Gastrocnemius medialis (tissue), 4 donors: ENCODE measurements around the gene MED27. TPM values are rescaled to one million over a fixed set of nuclear protein-coding genes. Genes with fewer than 3 reads are reported as not detected.

Experiments used
- ATAC-seq, 2 donors: fragments of 150-250 bp; one replicate each; pipeline ENCODE4 v1.9.1; 2016
- DNase-seq, 2 donors: peaks; one replicate each; pipeline ENCODE4 v3.0.0-alpha.2; 2019
- H3K27ac ChIP-seq, 4 donors: fragments of 200-600 bp; sonication (generic); 1 replicate in 1 of 4; 2 replicates in 3 of 4; pipeline ENCODE4 v1.5.1; 2016 to 2018; ENCODE audit warnings: mild to moderate bottlenecking in 2 of 4, moderate library complexity in 1 of 4
- H3K27me3 ChIP-seq, 3 donors: fragments of 200-600 bp; sonication (generic) in 2 of 3; 1 replicate in 1 of 3; 2 replicates in 2 of 3; pipeline versions ENCODE4 v1.5.1 to v1.6.0; 2016 to 2019; ENCODE audit warnings: mild to moderate bottlenecking in 1 of 3, moderate library complexity in 1 of 3
- H3K36me3 ChIP-seq, 2 donors: fragments of 200-600 bp; sonication (generic) in 1 of 2; one replicate each; pipeline ENCODE4 v1.5.1; 2017 to 2018
- H3K4me1 ChIP-seq, 2 donors: fragments of 200-600 bp; sonication (generic) in 1 of 2; one replicate each; pipeline ENCODE4 v1.5.1; 2016 to 2017; ENCODE audit warnings: mild to moderate bottlenecking in 2 of 2
- H3K4me3 ChIP-seq, 4 donors: fragments of 200-600 bp; sonication (generic) in 3 of 4; 1 replicate in 1 of 4; 2 replicates in 3 of 4; pipeline ENCODE4 v1.5.1; 2016 to 2019; ENCODE audit warnings: mild to moderate bottlenecking in 2 of 4
- H3K9me3 ChIP-seq, 3 donors: fragments of 200-600 bp; sonication (generic) in 2 of 3; 1 replicate in 1 of 3; 2 replicates in 2 of 3; pipeline ENCODE4 v1.5.1; 2016 to 2019
- POLR2A ChIP-seq, 2 donors: fragments of 450-650 bp; IDR thresholded peaks; one replicate each; pipeline ENCODE4 v1.6.1; 2017; ENCODE audit warnings: antibody characterized with exemption in 2 of 2, mild to moderate bottlenecking in 2 of 2, moderate library complexity in 2 of 2
- in situ Hi-C, 4 donors: fragments of 200-750 bp; cut with MboI; loops; one replicate each; pipeline versions ENCODE4 v1.15.0 to v1.8.0; 2017; ENCODE audit warnings: low sequenced_read_pairs in 4 of 4
- intact Hi-C: fragments of 100-400 bp; cut with DNase I; formaldehyde crosslinking; loops from one replicate; pipeline ENCODE4 v1.15.1; 2023; ENCODE audit warnings: low total_unique reads
- total RNA-seq, 4 donors: library from RNA; depleted of rRNA; stranded (reverse); fragments of >200 nt; gene quantifications; one replicate each; pipeline versions ENCODE4 v1.1.0 to v1.2.3, GENCODE V29; 2016
- TF ChIP-seq, protein P1 (sequence below), 5 experiments: fragments of 450-650 bp in 3 of 5; fragments of 200-600 bp in 2 of 5; sonication (generic) in 2 of 5; IDR thresholded peaks in 4 of 5; conservative IDR thresholded peaks in 1 of 5; 1 replicate in 4 of 5; 2 replicates in 1 of 5; pipeline ENCODE4 v1.5.1; 2016 to 2019; ENCODE audit warnings: antibody characterized with exemption in 5 of 5, mild to moderate bottlenecking in 3 of 5, moderate library complexity in 3 of 5

MED27 gene
- total RNA-seq, 4 donors from 2014 or later, result 11.6 to 20.3 (median 13.9) TPM

DNA sequence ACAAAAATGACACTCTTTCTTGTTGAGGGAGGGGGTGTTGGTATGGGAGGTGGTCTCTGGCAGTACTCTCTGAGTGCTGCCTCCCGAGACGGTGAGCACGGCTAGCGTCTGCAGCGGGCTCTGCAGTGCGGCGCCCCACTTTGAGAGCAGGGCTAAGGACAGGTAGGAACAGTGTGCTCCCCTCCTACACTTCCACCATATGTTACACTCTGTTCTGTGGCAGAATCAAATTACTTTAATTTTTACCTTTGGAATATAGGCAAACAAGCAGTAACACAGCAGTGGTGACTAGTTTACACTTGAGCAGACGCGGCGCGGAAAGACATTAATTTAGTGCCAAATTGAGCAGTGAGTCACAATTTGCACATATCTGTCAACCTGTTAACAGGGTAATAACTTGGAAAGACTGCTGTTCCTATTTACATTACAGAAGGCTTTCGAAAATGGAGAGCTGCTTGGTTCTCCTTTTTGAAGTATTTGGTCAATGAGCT lies 136.3 kb downstream of the MED27 start:
- Histone ChIP-seq H3K9me3 (no peaks in the 10 kb centered on the region), H3K27ac (no peak overlapping the region), H3K36me3 (no peaks in the 10 kb centered on the region), H3K27me3 (no peaks in the 10 kb centered on the region), H3K4me1 (no peaks in the 10 kb centered on the region), H3K4me3 (no peak overlapping the region)
- ATAC-seq (no peak), DNase-seq (no peak)
- TF ChIP-seq, protein P1, sequence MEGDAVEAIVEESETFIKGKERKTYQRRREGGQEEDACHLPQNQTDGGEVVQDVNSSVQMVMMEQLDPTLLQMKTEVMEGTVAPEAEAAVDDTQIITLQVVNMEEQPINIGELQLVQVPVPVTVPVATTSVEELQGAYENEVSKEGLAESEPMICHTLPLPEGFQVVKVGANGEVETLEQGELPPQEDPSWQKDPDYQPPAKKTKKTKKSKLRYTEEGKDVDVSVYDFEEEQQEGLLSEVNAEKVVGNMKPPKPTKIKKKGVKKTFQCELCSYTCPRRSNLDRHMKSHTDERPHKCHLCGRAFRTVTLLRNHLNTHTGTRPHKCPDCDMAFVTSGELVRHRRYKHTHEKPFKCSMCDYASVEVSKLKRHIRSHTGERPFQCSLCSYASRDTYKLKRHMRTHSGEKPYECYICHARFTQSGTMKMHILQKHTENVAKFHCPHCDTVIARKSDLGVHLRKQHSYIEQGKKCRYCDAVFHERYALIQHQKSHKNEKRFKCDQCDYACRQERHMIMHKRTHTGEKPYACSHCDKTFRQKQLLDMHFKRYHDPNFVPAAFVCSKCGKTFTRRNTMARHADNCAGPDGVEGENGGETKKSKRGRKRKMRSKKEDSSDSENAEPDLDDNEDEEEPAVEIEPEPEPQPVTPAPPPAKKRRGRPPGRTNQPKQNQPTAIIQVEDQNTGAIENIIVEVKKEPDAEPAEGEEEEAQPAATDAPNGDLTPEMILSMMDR (IDR thresholded peaks at IDR 0.05 in 4 of 5, conservative IDR thresholded peaks at IDR 0.05 in 1 of 5), result no peak
- no peak for TF ChIP-seq POLR2A (IDR thresholded peaks at IDR 0.05)
- intact Hi-C loops, result no loop called here
- in situ Hi-C loops, result no loop called here

DNA sequence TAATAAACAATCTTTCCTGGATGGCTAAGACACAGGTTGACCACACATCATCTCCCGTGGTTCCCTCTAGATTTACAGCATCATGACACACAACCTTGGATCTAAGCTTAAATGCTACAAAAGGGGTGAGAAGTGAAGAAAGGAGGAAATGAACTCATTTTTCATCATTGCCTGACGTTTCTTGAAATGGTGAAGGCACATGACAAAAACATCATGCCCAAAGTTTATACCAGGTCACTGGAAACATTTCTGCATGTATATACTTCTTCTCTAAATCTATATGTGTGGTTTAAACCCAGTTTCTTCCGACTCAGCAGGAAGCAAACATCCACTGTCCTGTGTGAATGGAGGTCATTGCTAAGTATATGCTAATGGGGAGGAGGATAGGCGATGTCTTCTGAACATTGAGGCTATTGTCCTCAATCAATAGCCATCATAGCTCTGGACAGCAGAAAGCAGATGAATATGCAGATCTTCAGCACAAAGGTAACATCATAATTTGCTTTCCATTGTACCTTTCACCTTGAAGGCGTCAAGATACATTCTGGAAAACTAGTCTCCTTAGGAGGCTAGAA lies 137.4 kb downstream of the MED27 start:
- ATAC-seq, result no peak
- intact Hi-C loops, result no loop called here
- Histone ChIP-seq H3K27me3 (no peaks in the 10 kb centered on the region), H3K36me3 (no peaks in the 10 kb centered on the region), H3K27ac (no peak overlapping the region), H3K4me1 (no peaks in the 10 kb centered on the region), H3K9me3 (no peaks in the 10 kb centered on the region), H3K4me3 (no peak overlapping the region)
- in situ Hi-C loops, result no loop called here
- no peak for TF ChIP-seq POLR2A (IDR thresholded peaks at IDR 0.05)
- TF ChIP-seq, protein P1 (IDR thresholded peaks at IDR 0.05 in 4 of 5, conservative IDR thresholded peaks at IDR 0.05 in 1 of 5), result no peak
- DNase-seq, result no peak

DNA sequence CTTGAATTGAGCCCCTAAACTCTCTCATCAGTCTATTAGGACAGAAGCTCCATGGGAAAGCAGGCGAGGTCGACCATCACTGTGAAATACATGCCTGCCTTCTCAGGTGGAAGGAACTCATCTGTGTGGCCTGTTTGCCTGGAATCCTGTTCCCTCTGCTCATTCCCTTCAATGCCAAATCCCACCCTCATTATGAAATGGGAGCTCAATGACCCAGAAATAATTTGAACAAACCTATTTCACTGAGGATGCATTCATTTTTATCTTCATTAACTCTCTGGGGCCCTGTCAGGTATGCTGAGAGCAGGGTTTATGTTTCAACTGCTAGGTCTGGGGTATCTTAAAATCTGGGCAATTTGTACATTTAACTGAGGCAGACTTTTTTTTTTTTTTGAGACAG lies 142.2 kb downstream of the MED27 start:
- Histone ChIP-seq H3K27ac (no peak overlapping the region), H3K27me3 (no peaks in the 10 kb centered on the region), H3K9me3 (no peaks in the 10 kb centered on the region), H3K4me3 (no peak overlapping the region), H3K36me3 (no peaks in the 10 kb centered on the region), H3K4me1 (no peaks in the 10 kb centered on the region)
- intact Hi-C loops (no loop called here), in situ Hi-C loops (no loop called here)
- ATAC-seq, result no peak
- no peak for TF ChIP-seq POLR2A (IDR thresholded peaks at IDR 0.05)
- TF ChIP-seq, protein P1 (IDR thresholded peaks at IDR 0.05 in 4 of 5, conservative IDR thresholded peaks at IDR 0.05 in 1 of 5), result no peak
- DNase-seq, result no peak

DNA sequence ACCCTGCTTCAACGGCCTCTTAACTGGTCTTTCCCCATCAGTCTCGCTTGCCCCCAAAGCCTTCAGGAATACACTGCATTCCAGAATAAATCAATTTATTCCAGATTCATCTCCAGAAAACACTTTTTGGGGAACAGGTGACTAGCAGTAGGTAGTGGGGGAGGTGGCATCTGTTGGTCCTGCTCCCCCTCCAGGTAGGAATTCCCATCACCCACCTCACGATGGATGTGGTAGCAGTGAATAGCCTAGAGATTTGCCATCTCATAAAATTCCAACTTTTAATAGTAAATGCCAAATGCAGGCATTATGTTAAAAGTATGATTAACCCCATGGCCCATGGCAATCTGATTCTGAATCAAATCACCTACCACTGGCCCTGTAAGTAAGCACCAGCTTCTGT lies 142.7 kb downstream of the MED27 start:
- in situ Hi-C loops (no loop called here), intact Hi-C loops (no loop called here)
- Histone ChIP-seq H3K27me3 (no peaks in the 10 kb centered on the region), H3K4me1 (no peaks in the 10 kb centered on the region), H3K27ac (no peak overlapping the region), H3K4me3 (no peak overlapping the region), H3K9me3 (no peaks in the 10 kb centered on the region), H3K36me3 (no peaks in the 10 kb centered on the region)
- no peak for TF ChIP-seq POLR2A (IDR thresholded peaks at IDR 0.05)
- TF ChIP-seq, protein P1 (IDR thresholded peaks at IDR 0.05 in 4 of 5, conservative IDR thresholded peaks at IDR 0.05 in 1 of 5), result no peak
- no peak for DNase-seq
- ATAC-seq, result no peak

DNA sequence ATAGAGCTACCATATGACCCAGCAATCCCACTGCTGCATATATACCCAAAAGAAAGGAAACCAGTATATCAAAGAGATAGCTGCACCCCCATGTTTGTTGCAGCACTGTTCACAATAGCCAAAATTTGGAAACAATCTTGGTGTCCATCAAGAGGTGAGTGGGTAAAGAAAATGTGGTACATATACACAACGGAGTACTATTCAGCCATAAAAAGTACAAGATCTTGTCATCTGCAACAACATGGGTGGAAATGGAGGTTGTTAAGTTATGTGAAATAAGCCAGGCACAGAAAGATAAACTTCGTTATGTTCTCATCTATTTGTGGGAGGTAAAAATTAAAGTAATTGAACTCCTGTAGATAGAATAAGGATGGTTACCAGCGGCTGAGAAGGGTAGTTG lies 145.0 kb downstream of the MED27 start:
- H3K4me3 ChIP-seq, result no peak overlapping the region
- intact Hi-C loops (no loop called here), in situ Hi-C loops (no loop called here)
- H3K9me3 ChIP-seq, result no peaks in the 10 kb centered on the region
- no peaks in the 10 kb centered on the region for H3K4me1 ChIP-seq
- no peak for DNase-seq
- no peaks in the 10 kb centered on the region for H3K36me3 ChIP-seq
- ATAC-seq, result no peak
- H3K27me3 ChIP-seq, result no peaks in the 10 kb centered on the region
- TF ChIP-seq POLR2A (IDR thresholded peaks at IDR 0.05), result no peak
- TF ChIP-seq, protein P1 (IDR thresholded peaks at IDR 0.05 in 4 of 5, conservative IDR thresholded peaks at IDR 0.05 in 1 of 5), result no peak
- H3K27ac ChIP-seq, result no peak overlapping the region
